HEK293 (cell line): ENCODE data around the gene CCDC112.

ENCODE experiments used
- CTCF ChIA-PET: fragments of 350-600 bp; formaldehyde crosslinking; extraction: SDS; loops from one replicate; lab custom pipeline; 2021; ENCODE audit warnings: antibody characterized with exemption; lab: Yijun Ruan, JAX
- POLR2A ChIA-PET: fragments of 300-600 bp; formaldehyde crosslinking; extraction: SDS; loops from one replicate; lab custom pipeline; 2020; ENCODE audit warnings: antibody characterized with exemption, inconsistent platforms; lab: Yijun Ruan, JAX
- H3K27ac ChIP-seq: fragments of 200-500 bp; sonication (Bioruptor generic); 2 replicates; pipeline ENCODE4 v1.5.1; 2014; ENCODE audit warnings: low read depth, low read length, control low read depth, inconsistent platforms; ENCODE audit errors: extremely low read depth
- H3K36me3 ChIP-seq, 2 experiments: fragments of 200-500 bp in 1 of 2; sonication (Bioruptor generic) in 1 of 2; 1 replicate in 1 of 2; 2 replicates in 1 of 2; pipeline ENCODE4 v1.5.1; 2014 to 2017; ENCODE audit warnings: inconsistent platforms in 2 of 2, low read length in 2 of 2; ENCODE audit not compliant: control insufficient read depth in 2 of 2, insufficient read depth in 1 of 2
- H3K4me1 ChIP-seq: fragments of 200-500 bp; sonication (Bioruptor generic); 2 replicates; pipeline ENCODE4 v1.5.1; 2014; ENCODE audit warnings: mild to moderate bottlenecking, low read length, inconsistent platforms; ENCODE audit not compliant: control insufficient read depth, insufficient read depth
- H3K4me3 ChIP-seq: 2 replicates; pipeline ENCODE4 v1.5.1; 2011; ENCODE audit warnings: low read depth, mild to moderate bottlenecking, control low read depth, low read length, moderate library complexity
- H3K9me3 ChIP-seq: fragments of 200-500 bp; sonication (Bioruptor generic); 2 replicates; pipeline ENCODE4 v1.5.1; 2014; ENCODE audit warnings: low read depth, low read length, inconsistent platforms; ENCODE audit not compliant: control insufficient read depth, insufficient read depth
- IKZF3 ChIP-seq: fragments of 450-650 bp; IDR thresholded peaks from 2 replicates; pipeline ENCODE4 v1.5.0; 2018; ENCODE audit warnings: missing biosample characterization, mild to moderate bottlenecking, missing genetic modification characterization, moderate library complexity
- MYNN ChIP-seq: fragments of 450-650 bp; formaldehyde crosslinking; IDR thresholded peaks from 2 replicates; pipeline ENCODE4 v1.5.1; 2016; ENCODE audit warnings: missing biosample characterization, missing genetic modification characterization, borderline replicate concordance
- PATZ1 ChIP-seq: fragments of 450-650 bp; formaldehyde crosslinking; IDR thresholded peaks from 2 replicates; pipeline ENCODE4 v1.5.1; 2016; ENCODE audit warnings: missing biosample characterization, missing genetic modification characterization
- PRDM4 ChIP-seq: fragments of 450-650 bp; formaldehyde crosslinking; IDR thresholded peaks from 2 replicates; pipeline ENCODE4 v1.5.1; 2017; ENCODE audit warnings: missing biosample characterization, missing genetic modification characterization
- ZBTB7A ChIP-seq: fragments of 450-650 bp; formaldehyde crosslinking; IDR thresholded peaks from 2 replicates; pipeline ENCODE4 v1.5.1; 2016; ENCODE audit warnings: low read depth, missing biosample characterization, missing genetic modification characterization
- ZNF112 ChIP-seq: fragments of 450-650 bp; formaldehyde crosslinking; IDR thresholded peaks from 2 replicates; pipeline ENCODE4 v1.5.0; 2017; ENCODE audit warnings: missing biosample characterization, missing genetic modification characterization
- ZNF175 ChIP-seq: fragments of 450-650 bp; formaldehyde crosslinking; IDR thresholded peaks from 2 replicates; pipeline ENCODE4 v1.5.1; 2016; ENCODE audit warnings: missing biosample characterization, missing genetic modification characterization
- ZNF184 ChIP-seq: fragments of 450-650 bp; IDR thresholded peaks from 2 replicates; pipeline ENCODE4 v1.5.1; 2018; ENCODE audit warnings: missing biosample characterization, mild to moderate bottlenecking, missing genetic modification characterization
- ZNF274 ChIP-seq, 2 experiments: fragments of 200-500 bp in 1 of 2; fragments of 450-650 bp in 1 of 2; sonication (Bioruptor generic) in 1 of 2; formaldehyde crosslinking in 1 of 2; IDR thresholded peaks; 2 replicates each; pipeline versions ENCODE4 v1.5.1 to v1.6.1; 2014 to 2016; ENCODE audit warnings: borderline replicate concordance in 1 of 2, inconsistent platforms in 1 of 2, low read length in 1 of 2, missing biosample characterization in 1 of 2, missing genetic modification characterization in 1 of 2
- ZNF324 ChIP-seq: fragments of 450-650 bp; formaldehyde crosslinking; IDR thresholded peaks from 2 replicates; pipeline ENCODE4 v1.5.1; 2016; ENCODE audit warnings: missing biosample characterization, missing genetic modification characterization
- ZNF366 ChIP-seq: fragments of 450-650 bp; formaldehyde crosslinking; conservative IDR thresholded peaks from 2 replicates; pipeline ENCODE4 v1.5.1; 2016; ENCODE audit warnings: missing biosample characterization, missing genetic modification characterization
- ZNF433 ChIP-seq: fragments of 450-650 bp; formaldehyde crosslinking; IDR thresholded peaks from 2 replicates; pipeline ENCODE4 v1.5.1; 2016; ENCODE audit warnings: missing biosample characterization, missing genetic modification characterization, low read depth
- ZNF449 ChIP-seq: fragments of 450-650 bp; formaldehyde crosslinking; IDR thresholded peaks from 2 replicates; pipeline ENCODE4 v1.5.1; 2017; ENCODE audit warnings: missing biosample characterization, mild to moderate bottlenecking, missing genetic modification characterization, moderate library complexity
- ZNF473 ChIP-seq: fragments of 450-650 bp; formaldehyde crosslinking; IDR thresholded peaks from 2 replicates; pipeline ENCODE4 v1.5.1; 2017; ENCODE audit warnings: missing biosample characterization, missing genetic modification characterization
- ZNF600 ChIP-seq: fragments of 450-650 bp; formaldehyde crosslinking; IDR thresholded peaks from 2 replicates; pipeline ENCODE4 v1.5.1; 2016; ENCODE audit warnings: missing biosample characterization, missing genetic modification characterization
- ZNF610 ChIP-seq: fragments of 450-650 bp; formaldehyde crosslinking; IDR thresholded peaks from 2 replicates; pipeline ENCODE4 v1.5.1; 2016; ENCODE audit warnings: missing biosample characterization, missing genetic modification characterization, borderline replicate concordance
- ZNF658 ChIP-seq: fragments of 450-650 bp; formaldehyde crosslinking; IDR thresholded peaks from 2 replicates; pipeline ENCODE4; 2016; ENCODE audit warnings: missing biosample characterization, missing genetic modification characterization
- ZNF670 ChIP-seq: fragments of 450-650 bp; formaldehyde crosslinking; IDR thresholded peaks from 2 replicates; pipeline ENCODE4 v1.5.1; 2016; ENCODE audit warnings: missing biosample characterization, missing genetic modification characterization, low read depth

Gene CCDC112

GRCh38 chr5:115320515-115320914 lies 24.1 kb upstream of the CCDC112 start:
- no peak overlapping the region for H3K4me3 ChIP-seq
- CTCF ChIA-PET = interaction anchor here (0.8 kb wide), 2 partner anchors 10 kb away, joined by 3 read pairs; no protein-coding TSS in a partner anchor
- H3K36me3 ChIP-seq = no peaks in the 10 kb centered on the region
- H3K27ac ChIP-seq = no peak overlapping the region
- H3K9me3 ChIP-seq = no peaks in the 10 kb centered on the region
- no peaks in the 10 kb centered on the region for H3K4me1 ChIP-seq
- POLR2A ChIA-PET = no interaction called here
- no peak for TF ChIP-seq MYNN (tag by site-specific recombination)
- no peak for TF ChIP-seq ZNF670 (tag by site-specific recombination)
- no peak for TF ChIP-seq ZNF473
- no peak for TF ChIP-seq ZNF112 (tag by site-specific recombination)
- TF ChIP-seq ZNF366 (tag by site-specific recombination) = no peak
- TF ChIP-seq ZBTB7A (tag by site-specific recombination) = no peak

GRCh38 chr5:115320006-115320405 lies 23.6 kb upstream of the CCDC112 start:
- Histone ChIP-seq H3K4me3 (no peak overlapping the region), H3K4me1 (no peaks in the 10 kb centered on the region), H3K27ac (no peak overlapping the region), H3K9me3 (no peaks in the 10 kb centered on the region), H3K36me3 (no peaks in the 10 kb centered on the region)
- ChIA-PET POLR2A (no interaction called here), CTCF (interaction anchor here (0.8 kb wide), 1 partner anchor 10 kb away, joined by 3 read pairs; no protein-coding TSS in a partner anchor)
- TF ChIP-seq ZNF610 (tag by site-specific recombination) (no peak), ZNF324 (tag by site-specific recombination) (no peak), ZNF449 (no peak), ZNF274 (IDR thresholded peaks at IDR 0.05; ENCODE audit: low read length) (no peak), ZNF274 (tag by site-specific recombination; IDR thresholded peaks at IDR 0.05; ENCODE audit: borderline replicate concordance) (no peak), ZNF600 (no peak), PATZ1 (tag by site-specific recombination) (no peak), ZNF658 (tag by site-specific recombination) (no peak), PRDM4 (no peak), IKZF3 (tag by site-specific recombination) (no peak), ZNF175 (tag by site-specific recombination) (no peak), ZNF433 (no peak), ZNF184 (tag by site-specific recombination) (no peak), ZBTB7A (tag by site-specific recombination) (no peak)
